Right cardiac atrium (tissue), 5 donors: ENCODE data around the gene PSENEN. TPM values are rescaled to one million over a fixed set of nuclear protein-coding genes. Genes with fewer than 3 reads are reported as not detected.

Experiments
- ATAC-seq, 2 donors: fragments of 200-7000 bp; cut with Tn5 transposase; one replicate each; pipeline versions ENCODE4 v1.8.0 to v1.9.1; 2020; ENCODE audit warnings: moderate library complexity in 2 of 2, mild to moderate bottlenecking in 1 of 2
- DNase-seq, 3 donors: peaks; one replicate each; pipeline ENCODE4 v3.0.0-alpha.2; 2020
- H3K27ac ChIP-seq: one replicate; pipeline ENCODE4 v1.5.1; 2013; ENCODE audit warnings: mild to moderate bottlenecking, low read length, control low read depth, moderate library complexity
- H3K27me3 ChIP-seq: one replicate; pipeline ENCODE4 v1.6.1; 2013; ENCODE audit not compliant: control insufficient read depth, insufficient read depth
- H3K4me1 ChIP-seq: one replicate; pipeline ENCODE4 v1.6.1; 2013; ENCODE audit warnings: low read length; ENCODE audit not compliant: control insufficient read depth, insufficient read depth
- H3K4me3 ChIP-seq: one replicate; pipeline ENCODE4 v1.5.1; 2013; ENCODE audit warnings: low read length, control low read depth
- H3K9me3 ChIP-seq: one replicate; pipeline ENCODE4 v1.6.1; 2013; ENCODE audit warnings: low read length; ENCODE audit not compliant: control insufficient read depth
- WGBS: extraction: QIAGEN DNeasy Blood & Tissue Kit; methylation state at CpG from one replicate; pipeline ENCODE4 v1.1.7; 2013; 5-methylcytosine and 5-hydroxymethylcytosine counted together
- intact Hi-C, 4 donors: fragments of 100-400 bp; cut with DNase I; formaldehyde crosslinking; loops; one replicate each; pipeline versions ENCODE4 v1.11.0 to v1.14.0; 2022 to 2023
- polyA plus RNA-seq: library from polyadenylated mRNA; stranded (reverse); fragments of 200-250 nt; gene quantifications from one replicate; pipeline ENCODE4 v1.2.3, GENCODE V29; 2013
- total RNA-seq, 4 donors: library from RNA; stranded (reverse); fragmentation: NEBNext Ultra II Directional; extraction: Animal tissue kit (Norgen Biotek cat#: 25700); gene quantifications; one replicate each; pipeline ENCODE4 v1.2.1, GENCODE V29; 2021
- donor health status: healthy with polysubstance abuse.
- donor health status: DM: no; HTN: yes; CAD: no.
- donor health status: DM: no; HTN: no; CAD: no.
- donor health status: DM: no; HTN: yes; CAD: no; lungs with severe emphysema.
- donor health status: DM: yes; HTN: yes; CAD: no.

The PSENEN gene
- total and polyA plus RNA-seq, 5 donors: 40.0 to 69.7 (median 47.5) TPM

DNA sequence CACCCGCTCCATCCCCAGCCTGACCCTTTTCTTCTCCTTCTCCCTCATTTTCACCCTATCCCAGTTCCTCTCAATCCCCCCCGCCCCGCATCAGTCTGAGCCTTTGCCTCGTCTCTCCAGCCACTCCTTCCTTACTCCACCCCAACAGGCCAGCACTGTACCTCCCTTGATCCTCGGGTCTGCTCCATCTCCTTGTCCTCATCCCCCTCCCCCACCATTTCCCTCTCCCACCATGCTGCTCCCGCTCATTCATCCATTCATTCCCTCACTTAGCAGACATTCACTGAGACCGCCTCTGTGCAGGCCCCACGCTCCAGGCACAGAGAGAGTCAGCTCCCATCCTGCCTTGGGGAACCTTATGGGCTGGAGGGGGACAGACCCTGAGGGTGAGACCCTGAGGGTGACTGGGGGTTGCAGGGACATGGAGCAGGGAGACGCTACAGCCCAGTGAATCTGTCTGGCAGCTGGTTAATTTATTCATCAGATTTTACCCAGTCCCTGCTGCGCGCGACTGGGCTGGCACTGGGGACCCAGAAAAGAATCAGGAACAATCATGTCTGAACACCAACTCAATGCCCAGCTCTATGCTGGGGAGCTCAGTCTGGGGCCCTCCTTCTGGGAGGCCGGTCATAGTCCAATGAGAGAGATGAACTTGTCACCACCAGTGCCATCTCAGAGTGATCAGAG lies 30.8 kb downstream of the PSENEN start:
- intact Hi-C loops: no loop called here
- WGBS: 52% methylated on average over 13 of the region's 13 CpGs
- DNase-seq: peak in 1 of 3 donors; percentile 23
- Histone ChIP-seq H3K27ac (no peak overlapping the region), H3K4me1 (peaks cover 4% of the 10 kb centered on the region), H3K4me3 (peak overlapping the region; percentile 97), H3K9me3 (no peaks in the 10 kb centered on the region), H3K27me3 (no peaks in the 10 kb centered on the region)
- ATAC-seq: no peak

DNA sequence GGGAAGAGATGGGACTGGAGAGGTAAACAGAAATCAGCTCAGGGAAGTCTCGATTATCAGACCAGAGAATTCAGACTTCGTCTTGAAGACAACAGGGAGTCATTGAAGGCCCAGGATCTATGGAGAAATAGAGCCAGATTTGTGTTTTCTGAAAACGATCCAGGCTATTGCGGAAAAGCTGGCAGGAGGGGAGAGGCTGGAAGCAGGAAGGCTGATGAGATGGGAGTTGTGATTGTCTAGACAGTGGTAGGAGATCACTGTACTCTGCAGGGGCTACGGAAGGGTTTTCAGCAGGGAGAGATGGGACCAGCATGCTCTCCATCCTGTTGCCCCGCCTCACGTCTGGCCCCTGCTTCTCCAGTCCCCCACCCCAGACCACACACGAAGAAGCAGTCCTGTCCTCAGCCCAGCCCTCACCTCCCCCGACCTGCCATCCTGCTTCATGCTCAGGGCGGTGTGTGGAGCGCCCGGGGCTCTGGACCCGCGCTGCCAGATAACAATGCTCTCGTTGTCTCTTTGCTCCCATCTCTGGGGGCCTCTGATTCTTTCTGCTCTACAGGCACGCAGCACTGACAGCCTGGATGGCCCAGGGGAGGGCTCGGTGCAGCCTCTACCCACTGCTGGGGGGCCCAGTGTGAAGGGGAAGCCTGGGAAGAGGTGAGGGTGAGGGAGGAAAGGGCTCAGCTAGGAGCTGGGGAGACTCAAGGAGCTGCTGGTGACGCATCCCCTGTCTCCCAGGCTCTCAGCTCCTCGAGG lies 31.8 kb downstream of the PSENEN start:
- ATAC-seq (no peak), DNase-seq (peak in 1 of 3 donors; percentile 45)
- 67% methylated on average over 19 of the region's 19 CpGs for WGBS
- intact Hi-C loops: no loop called here
- Histone ChIP-seq H3K4me1 (peaks cover 4% of the 10 kb centered on the region), H3K9me3 (no peaks in the 10 kb centered on the region), H3K27me3 (no peaks in the 10 kb centered on the region), H3K27ac (no peak overlapping the region), H3K4me3 (no peak overlapping the region)

DNA sequence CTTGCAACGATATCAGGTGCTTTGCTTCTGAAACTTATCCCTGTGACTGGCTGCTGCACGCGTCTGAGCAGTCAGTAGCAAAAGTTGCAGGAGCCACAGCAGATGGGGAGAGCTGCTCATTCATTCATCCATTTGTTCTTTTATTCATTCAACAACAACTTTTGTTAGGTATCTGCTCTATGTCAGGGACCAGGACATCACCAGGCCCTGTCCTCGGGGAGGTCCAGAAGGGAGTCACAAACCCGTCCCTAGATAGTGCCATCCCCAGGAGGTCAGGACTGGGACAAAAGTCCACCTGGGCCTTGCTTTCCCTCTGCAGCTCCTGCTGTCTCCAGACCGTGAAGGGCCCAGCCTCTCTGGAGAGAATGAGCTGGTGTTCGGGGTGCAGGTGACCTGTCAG lies 32.5 kb downstream of the PSENEN start:
- no peak for ATAC-seq
- Histone ChIP-seq H3K9me3 (no peaks in the 10 kb centered on the region), H3K4me3 (no peak overlapping the region), H3K27me3 (no peaks in the 10 kb centered on the region), H3K4me1 (peaks cover 4% of the 10 kb centered on the region), H3K27ac (no peak overlapping the region)
- WGBS: 94% methylated on average over 7 of the region's 7 CpGs
- intact Hi-C loops: no loop called here
- no peak for DNase-seq

GRCh38 chr19:35779033-35779432 lies 33.6 kb downstream of the PSENEN start:
- H3K4me1 ChIP-seq: peaks cover 4% of the 10 kb centered on the region
- ATAC-seq (no peak), DNase-seq (no peak)
- 92% methylated on average over 8 of the region's 8 CpGs for WGBS
- no peak overlapping the region for H3K27ac ChIP-seq
- intact Hi-C loops: no loop called here
- no peaks in the 10 kb centered on the region for H3K9me3 ChIP-seq
- H3K4me3 ChIP-seq: no peak overlapping the region
- H3K27me3 ChIP-seq: no peaks in the 10 kb centered on the region

- Histone ChIP-seq H3K4me1 (no peaks in the 10 kb centered on the region), H3K27me3 (no peaks in the 10 kb centered on the region), H3K9me3 (no peaks in the 10 kb centered on the region), H3K4me3 (no peak overlapping the region), H3K27ac (no peak overlapping the region)
- DNase-seq (no peak), ATAC-seq (no peak)
- WGBS: 91% methylated on average over 16 of the region's 16 CpGs
- intact Hi-C loops: no loop called here
Observed at GRCh38 chr19:35780058-35780457, 34.6 kb downstream of the PSENEN start.

DNA sequence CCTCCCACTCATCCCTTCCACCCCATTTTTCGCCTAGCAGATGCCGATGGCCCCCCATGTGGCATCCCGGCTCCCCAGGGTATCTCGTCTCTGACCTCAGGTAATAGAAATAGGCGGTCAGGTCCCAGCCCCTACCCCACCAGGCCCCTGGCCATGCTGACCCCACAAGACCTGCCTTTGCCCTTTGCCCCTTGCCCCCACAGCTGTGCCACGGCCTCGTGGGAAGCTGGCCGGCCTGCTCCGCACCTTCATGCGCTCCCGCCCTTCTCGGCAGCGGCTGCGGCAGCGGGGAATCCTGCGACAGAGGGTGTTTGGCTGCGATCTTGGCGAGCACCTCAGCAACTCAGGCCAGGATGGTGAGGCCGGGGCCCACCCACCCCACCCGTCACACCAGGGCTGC lies 35.3 kb downstream of the PSENEN start:
- Histone ChIP-seq H3K4me3 (no peak overlapping the region), H3K4me1 (no peaks in the 10 kb centered on the region), H3K27me3 (no peaks in the 10 kb centered on the region), H3K9me3 (no peaks in the 10 kb centered on the region), H3K27ac (no peak overlapping the region)
- intact Hi-C loops: no loop called here
- 96% methylated on average over 20 of the region's 20 CpGs for WGBS
- no peak for ATAC-seq
- no peak for DNase-seq

GRCh38 chr19:35781650-35782049 lies 36.2 kb downstream of the PSENEN start:
- WGBS: 73% methylated on average over 9 of the region's 9 CpGs
- intact Hi-C loops: no loop called here

GRCh38 chr19:35782589-35782988 lies 37.1 kb downstream of the PSENEN start:
- intact Hi-C loops: no loop called here
- Histone ChIP-seq H3K27me3 (no peaks in the 10 kb centered on the region), H3K4me3 (no peak overlapping the region), H3K27ac (no peak overlapping the region), H3K9me3 (no peaks in the 10 kb centered on the region), H3K4me1 (no peaks in the 10 kb centered on the region)
- DNase-seq (no peak), ATAC-seq (no peak)
- 96% methylated on average over 12 of the region's 12 CpGs for WGBS

More at GRCh38 chr19:35781650-35782049, 36.2 kb downstream of the PSENEN start:
- Histone ChIP-seq H3K27ac (no peak overlapping the region), H3K27me3 (no peaks in the 10 kb centered on the region), H3K4me3 (no peak overlapping the region), H3K9me3 (no peaks in the 10 kb centered on the region), H3K4me1 (no peaks in the 10 kb centered on the region)
- ATAC-seq (no peak), DNase-seq (no peak)

DNA sequence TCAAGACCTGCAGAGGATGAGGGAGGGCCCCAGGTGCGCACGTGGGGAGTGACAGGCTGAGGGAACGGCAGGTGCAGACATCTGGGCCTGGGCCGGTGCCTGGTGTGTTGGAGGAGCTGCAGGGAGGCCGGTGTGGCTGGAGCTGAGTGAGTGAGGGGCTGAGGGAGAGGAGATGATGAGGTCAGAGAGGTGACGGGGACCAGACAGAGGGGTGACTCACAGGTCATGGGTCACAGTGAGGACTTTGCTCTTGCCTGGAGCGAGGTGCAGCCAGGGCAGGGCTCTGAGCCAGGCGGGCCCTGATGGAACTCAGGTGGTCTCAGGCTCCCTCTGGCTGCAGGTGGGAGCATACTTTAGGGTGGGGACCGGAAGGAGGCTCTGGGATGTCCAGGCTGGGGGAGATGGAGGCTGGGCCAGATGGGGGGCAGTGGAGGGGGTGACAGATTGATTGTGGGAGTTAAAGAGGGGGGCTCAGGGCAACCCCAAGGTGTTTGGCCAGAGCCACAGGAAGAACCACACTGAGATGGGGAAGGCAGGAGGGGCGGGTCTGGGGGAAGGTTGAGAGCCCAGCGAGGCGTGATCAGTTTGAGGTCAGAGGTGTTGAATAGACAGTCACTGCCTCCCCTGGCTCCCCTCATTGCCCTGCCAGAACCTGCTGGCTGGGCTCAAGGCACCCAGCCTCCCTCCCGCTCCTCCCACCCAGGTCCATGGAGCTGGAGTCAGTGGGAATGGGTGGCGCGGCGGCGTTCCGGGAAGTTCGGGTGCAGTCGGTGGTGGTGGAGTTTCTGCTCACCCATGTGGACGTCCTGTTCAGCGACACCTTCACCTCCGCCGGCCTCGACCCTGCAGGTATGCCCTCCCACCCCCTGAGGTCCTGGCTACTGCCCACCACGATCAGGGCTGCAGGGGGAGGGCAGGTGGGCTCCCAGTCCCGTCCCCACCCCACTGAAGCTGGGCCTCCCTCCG lies 38.3 kb downstream of the PSENEN start:
- no peaks in the 10 kb centered on the region for H3K4me1 ChIP-seq
- ATAC-seq: no peak
- intact Hi-C loops: no loop called here
- no peaks in the 10 kb centered on the region for H3K27me3 ChIP-seq
- H3K4me3 ChIP-seq: no peak overlapping the region
- H3K27ac ChIP-seq: no peak overlapping the region
- 86% methylated on average over 28 of the region's 28 CpGs for WGBS
- no peaks in the 10 kb centered on the region for H3K9me3 ChIP-seq
- no peak for DNase-seq

GRCh38 chr19:35784503-35785338 lies 39.3 kb downstream of the PSENEN start:
- Histone ChIP-seq H3K4me1 (no peaks in the 10 kb centered on the region), H3K9me3 (no peaks in the 10 kb centered on the region), H3K27ac (no peak overlapping the region), H3K27me3 (no peaks in the 10 kb centered on the region), H3K4me3 (no peak overlapping the region)
- DNase-seq: no peak
- WGBS: 83% methylated on average over 45 of the region's 45 CpGs
- ATAC-seq: no peak
- intact Hi-C loops: no loop called here
